ENCODE data around the gene ST6GALNAC3.
"Not testable (repeated sequence)": the region's sequence is repeated elsewhere in the genome, so short reads cannot be mapped to it uniquely, and the experiment has no call there.

ST6GALNAC3 gene

DNA sequence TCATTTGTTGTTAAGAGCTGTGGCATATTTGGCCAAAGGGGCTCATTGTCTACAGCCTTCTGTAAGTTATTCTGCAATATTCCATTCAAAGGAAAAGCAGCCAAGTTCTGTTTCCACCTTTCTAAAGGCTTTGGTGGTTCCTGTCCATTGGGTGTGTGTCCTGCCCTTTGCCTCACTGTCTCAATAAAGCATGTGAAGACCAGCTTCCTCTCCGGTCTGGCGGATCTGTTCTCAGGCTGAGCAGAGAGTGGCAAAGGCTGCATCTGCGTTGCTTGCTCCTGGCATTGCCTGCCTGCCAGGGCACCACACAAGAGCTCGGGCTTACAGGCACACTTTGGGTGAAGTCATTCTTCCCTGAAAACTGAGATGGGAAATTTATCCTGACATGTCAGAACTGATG is 34.9 kb downstream of the ST6GALNAC3 start:
- DNase-seq: no peak

DNA sequence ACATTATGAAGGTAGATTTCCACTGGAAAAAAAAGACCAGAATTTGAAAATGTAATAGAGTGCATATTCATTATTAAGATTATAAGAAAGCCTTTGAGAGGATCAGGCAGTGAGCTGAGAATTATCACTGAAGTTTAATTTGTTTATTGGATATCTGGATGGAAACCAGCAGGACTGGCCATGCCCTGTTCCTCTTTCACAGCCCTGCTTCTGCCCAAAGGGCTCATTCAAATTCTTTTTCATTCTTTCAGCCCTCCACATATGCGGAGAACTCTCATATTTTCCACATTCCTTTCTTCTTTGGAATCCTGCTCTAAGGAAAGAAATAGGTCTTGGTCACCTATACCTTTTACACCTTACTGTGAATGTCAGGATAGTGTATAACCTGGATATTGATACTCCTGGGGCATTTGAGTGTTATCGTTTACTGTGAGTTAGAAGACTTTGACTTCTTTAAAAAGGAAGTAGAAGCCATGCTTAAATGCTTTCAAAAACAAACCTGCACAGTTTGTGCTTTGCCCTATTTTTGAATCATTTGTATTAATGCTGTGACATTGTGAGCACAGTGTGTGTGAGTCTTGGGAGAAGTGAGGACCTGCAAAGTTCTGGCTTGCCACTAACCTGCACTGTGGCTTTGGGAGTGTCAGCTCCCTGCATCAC is 35.5 kb downstream of the ST6GALNAC3 start:
- DNase-seq: no peak

- no peak for DNase-seq
These were observed 36.1 kb downstream of the ST6GALNAC3 start for GRCh38 chr1:76110666-76111065.

GRCh38 chr1:76112321-76112720 is 37.8 kb downstream of the ST6GALNAC3 start:
- not testable (repeated sequence) for DNase-seq

- no peak for DNase-seq
These were observed 38.9 kb downstream of the ST6GALNAC3 start for GRCh38 chr1:76113446-76113845.

GRCh38 chr1:76115171-76115570 is 40.6 kb downstream of the ST6GALNAC3 start:
- no peak for DNase-seq

DNA sequence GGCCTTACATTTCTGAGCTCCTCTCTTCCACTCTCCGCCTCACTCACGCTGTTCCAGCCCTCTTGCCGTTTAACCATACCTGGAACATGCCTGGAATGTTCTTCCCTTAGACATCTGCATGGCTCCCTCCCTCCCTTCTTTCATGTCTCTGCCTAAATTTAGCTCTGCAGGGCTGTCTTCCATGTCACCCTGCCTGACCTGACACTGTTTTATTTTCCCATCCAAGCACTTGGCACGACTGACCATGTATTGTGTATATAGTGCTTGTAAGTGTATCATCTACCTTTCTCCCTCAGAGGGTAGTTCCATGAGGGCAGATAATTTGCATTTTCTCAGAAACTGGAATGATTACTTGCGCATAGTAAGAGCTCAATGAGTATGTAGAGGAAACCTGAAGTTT is 47.3 kb downstream of the ST6GALNAC3 start:
- DNase-seq: no peak

DNA sequence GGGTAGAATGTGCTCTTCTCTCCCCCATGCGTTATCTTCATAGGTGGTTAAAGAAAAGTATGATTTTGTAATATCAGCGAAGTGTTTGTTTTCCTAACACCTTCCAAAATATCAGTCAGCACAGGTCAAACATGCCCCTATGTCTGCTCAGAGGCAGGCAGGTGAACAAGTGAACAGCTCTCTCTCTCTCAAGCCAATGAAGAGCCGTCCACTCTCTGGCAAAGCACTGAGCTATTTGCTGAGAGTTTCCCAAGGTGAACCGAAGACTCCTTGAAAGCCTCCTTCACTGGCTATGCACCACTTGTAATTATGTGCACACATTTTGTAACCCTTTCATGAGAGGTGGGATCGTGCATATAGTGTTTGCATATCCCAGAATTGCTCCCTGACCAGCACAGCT is 47.7 kb downstream of the ST6GALNAC3 start:
- no peak for DNase-seq

- not testable (repeated sequence) for DNase-seq
These were observed 49.0 kb downstream of the ST6GALNAC3 start for GRCh38 chr1:76123411-76124064.

DNA sequence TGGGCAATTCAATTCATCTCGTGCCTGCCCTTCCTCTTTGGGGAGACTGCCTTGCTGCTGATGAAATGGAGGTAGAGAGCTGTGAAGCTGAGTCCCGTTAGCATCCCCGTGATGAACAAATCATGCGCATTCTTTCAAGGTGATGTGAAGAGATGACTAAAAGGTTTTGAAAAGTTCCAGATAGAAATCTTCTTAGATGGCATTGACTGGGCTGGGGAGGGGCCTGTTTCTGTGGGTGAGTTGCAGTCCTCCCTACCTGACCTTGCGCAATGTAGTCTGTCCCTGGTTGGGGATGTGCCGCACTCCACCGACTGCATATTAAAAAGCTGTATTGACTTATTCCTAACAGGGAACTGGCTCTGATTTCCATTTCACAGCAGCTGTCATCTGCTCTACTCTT is 49.6 kb downstream of the ST6GALNAC3 start:
- DNase-seq: no peak

- no peak for DNase-seq
These were observed 51.1 kb downstream of the ST6GALNAC3 start for GRCh38 chr1:76125473-76126219.

DNA sequence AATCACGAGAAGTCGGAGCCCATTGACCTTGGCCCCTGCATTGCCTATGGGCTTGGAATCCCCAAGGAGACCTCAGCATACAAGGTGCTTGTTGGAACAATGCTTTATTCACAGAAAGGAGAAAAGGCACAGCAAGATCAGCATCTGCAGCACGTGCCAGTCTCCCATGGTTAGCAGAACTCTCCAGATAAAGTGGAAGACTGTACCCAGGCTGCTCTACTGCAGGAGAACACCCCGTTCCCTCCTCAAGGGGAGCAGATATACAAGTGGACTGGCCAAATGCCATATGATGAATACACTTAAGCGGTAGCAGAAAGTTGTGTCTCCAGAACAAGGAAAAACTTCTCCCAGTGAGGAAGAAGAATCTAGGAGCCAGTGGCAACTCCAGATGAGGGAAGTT is 53.5 kb downstream of the ST6GALNAC3 start:
- no peak for DNase-seq

GRCh38 chr1:76129731-76130130 is 55.2 kb downstream of the ST6GALNAC3 start:
- DNase-seq: no peak

GRCh38 chr1:76130992-76131391 is 56.4 kb downstream of the ST6GALNAC3 start:
- no peak for DNase-seq

- no peak for DNase-seq
These were observed 59.4 kb downstream of the ST6GALNAC3 start for GRCh38 chr1:76133977-76134376.

- no peak for DNase-seq
These were observed 61.3 kb downstream of the ST6GALNAC3 start for GRCh38 chr1:76135835-76136234.

DNA sequence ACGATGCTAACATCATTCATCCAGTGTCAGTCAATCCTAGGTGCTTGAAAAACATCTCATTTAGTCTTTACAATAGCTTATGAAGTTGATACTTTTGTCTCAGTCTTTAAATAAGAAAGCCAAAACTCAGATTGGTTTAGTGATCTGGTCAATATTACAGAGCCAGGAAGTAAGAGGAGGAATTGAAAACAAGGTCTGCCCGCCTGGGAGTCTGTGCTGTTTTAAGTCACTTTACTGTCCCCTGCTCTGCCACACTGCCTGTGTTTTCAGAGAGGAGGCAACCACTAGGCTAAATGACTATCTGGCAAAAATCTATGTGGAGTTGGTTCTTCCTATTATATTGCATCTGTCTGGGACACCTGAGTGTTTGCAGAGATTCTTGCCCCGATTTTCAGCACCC is 62.3 kb downstream of the ST6GALNAC3 start:
- DNase-seq: no peak

GRCh38 chr1:76137746-76138145 is 63.2 kb downstream of the ST6GALNAC3 start:
- DNase-seq: no peak

GRCh38 chr1:76138217-76138616 is 63.7 kb downstream of the ST6GALNAC3 start:
- no peak for DNase-seq

GRCh38 chr1:76140227-76140626 is 65.7 kb downstream of the ST6GALNAC3 start:
- no peak for DNase-seq

- no peak for DNase-seq
These were observed 67.4 kb downstream of the ST6GALNAC3 start for GRCh38 chr1:76141929-76142328.

DNA sequence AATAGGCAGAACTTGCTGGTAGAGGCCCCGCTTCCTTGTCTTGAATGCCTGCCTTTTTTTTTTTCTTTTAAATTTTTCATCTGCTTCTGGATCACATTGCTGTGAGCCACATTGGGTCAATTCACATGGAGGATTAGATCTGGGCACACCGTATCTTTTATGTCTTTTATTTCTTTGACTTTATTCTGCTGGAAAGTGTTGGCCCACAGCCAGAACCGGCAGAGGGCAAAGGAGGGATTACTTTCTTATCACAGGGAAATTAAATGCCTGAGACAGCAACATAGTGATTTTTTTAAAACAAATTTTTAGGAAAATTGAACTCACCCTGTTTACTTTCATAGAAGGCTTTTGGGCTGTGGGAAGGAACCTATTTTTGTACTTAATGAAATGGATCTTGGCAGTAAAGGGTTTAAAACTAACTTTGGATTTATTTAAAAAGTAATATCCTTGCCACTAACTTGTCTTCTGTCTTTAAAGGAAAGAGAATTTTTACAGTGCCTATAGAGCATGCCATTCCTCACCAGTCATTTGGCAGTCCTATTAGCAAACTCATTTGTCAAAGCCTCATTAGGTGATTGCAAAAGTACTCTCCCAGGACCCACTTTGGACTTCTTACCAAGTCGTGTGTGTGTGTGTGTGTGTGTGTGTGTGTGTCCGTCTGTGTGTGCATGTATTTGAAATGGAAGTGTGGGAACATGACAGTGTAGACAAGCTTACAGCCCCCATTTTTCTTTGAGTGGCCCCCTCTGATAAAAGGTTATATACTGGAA is 68.4 kb downstream of the ST6GALNAC3 start:
- DNase-seq: no peak

DNA sequence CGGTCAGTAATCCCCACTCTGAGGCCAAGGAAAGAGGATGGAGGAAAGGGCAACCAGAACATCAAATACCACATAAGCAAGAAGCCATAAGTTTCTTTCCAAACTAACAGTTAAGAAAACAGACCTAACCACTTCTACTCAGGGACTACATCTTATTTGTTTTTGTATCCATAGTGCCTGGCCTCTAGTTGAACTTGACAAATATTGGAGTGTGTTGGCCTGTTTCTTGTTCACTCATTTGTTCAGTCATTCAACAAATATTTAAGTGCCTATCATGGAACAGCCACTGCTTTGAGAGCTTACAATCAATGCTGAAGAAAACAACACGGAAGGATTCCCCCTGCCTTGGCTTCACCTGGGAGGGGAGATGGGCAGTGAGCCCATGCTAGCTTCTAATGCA is 69.7 kb downstream of the ST6GALNAC3 start:
- DNase-seq: no peak
